HL-60 (cell line): ENCODE results near the gene GPR89A.

Experiments
- CTCF ChIP-seq: IDR thresholded peaks from one replicate; pipeline ENCODE4 v1.5.1; 2011; ENCODE audit warnings: low read length, control low read depth, inconsistent platforms; ENCODE audit not compliant: insufficient read depth
- POLR2AphosphoS5 ChIP-seq: IDR thresholded peaks from 2 replicates; pipeline ENCODE4 v1.6.1; 2012; ENCODE audit warnings: low read depth

GRCh38 chr1:145701306-145701862 lies 93.6 kb downstream of the GPR89A start:
- TF ChIP-seq CTCF (no peak), POLR2AphosphoS5 (no peak)
